ENCODE data around the gene UBE2I.
"Not testable (repeated sequence)": the region's sequence is repeated elsewhere in the genome, so short reads cannot be mapped to it uniquely, and the experiment has no call there.

The UBE2I gene

DNA sequence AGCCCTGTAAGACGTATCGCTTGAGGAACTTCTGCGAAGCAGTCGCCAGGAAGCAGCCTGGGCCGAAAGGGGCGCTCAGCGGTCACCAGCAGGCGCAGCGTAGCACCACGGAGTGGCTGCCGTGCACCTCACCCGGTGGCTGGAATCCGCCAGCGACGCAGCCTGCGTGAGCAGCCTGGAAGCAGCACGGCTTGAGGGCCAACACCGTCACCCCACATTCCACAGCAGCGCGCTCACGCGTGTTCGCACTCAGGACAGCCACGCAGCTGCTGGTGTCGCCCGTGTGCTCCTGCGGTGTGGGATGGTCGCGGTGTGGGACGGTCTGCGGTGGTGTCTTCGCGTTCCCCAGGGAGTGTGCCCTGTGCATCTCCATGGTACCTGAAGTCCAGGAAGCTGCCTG lies 9.6 kb downstream of the UBE2I start:
- TF ChIP-seq POLR2A (IDR thresholded peaks at IDR 0.05; ENCODE audit: low read depth, low read length) = no peak
- no peak for DNase-seq (ENCODE audit: insufficient read length, low spot score)
- no peak for FAIRE-seq

GRCh38 chr16:1320097-1320496 lies 10.7 kb downstream of the UBE2I start:
- no peak for TF ChIP-seq POLR2A (IDR thresholded peaks at IDR 0.05; ENCODE audit: low read depth, low read length)
- DNase-seq (ENCODE audit: insufficient read length, low spot score) (no peak), FAIRE-seq (no peak)

- FAIRE-seq = no peak
- TF ChIP-seq POLR2A (IDR thresholded peaks at IDR 0.05; ENCODE audit: low read depth, low read length) = no peak
- no peak for DNase-seq (ENCODE audit: insufficient read length, low spot score)
Measured at GRCh38 chr16:1320658-1321240, 11.3 kb downstream of the UBE2I start.

DNA sequence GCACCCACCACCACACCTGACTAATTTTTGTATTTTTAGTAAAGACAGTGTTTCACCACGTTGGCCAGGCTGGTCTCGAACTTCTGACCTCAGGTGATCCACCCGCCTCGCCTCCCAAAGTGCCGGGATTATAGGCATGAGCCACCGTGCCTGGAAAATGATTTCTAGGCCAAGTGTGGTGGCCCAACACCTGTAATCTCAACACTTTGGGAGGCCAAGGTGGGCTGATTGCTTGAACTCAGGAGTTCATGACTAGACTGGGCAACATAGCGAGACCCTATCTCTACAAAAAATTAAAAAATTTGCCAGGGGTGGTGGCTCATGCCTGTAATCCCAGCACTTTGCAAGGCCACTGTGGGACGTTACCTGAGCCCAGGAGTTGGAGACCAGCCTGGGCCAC lies 13.0 kb downstream of the UBE2I start:
- DNase-seq (ENCODE audit: insufficient read length, low spot score) (no peak), FAIRE-seq (no peak)
- TF ChIP-seq POLR2A (IDR thresholded peaks at IDR 0.05; ENCODE audit: low read depth, low read length) = no peak

DNA sequence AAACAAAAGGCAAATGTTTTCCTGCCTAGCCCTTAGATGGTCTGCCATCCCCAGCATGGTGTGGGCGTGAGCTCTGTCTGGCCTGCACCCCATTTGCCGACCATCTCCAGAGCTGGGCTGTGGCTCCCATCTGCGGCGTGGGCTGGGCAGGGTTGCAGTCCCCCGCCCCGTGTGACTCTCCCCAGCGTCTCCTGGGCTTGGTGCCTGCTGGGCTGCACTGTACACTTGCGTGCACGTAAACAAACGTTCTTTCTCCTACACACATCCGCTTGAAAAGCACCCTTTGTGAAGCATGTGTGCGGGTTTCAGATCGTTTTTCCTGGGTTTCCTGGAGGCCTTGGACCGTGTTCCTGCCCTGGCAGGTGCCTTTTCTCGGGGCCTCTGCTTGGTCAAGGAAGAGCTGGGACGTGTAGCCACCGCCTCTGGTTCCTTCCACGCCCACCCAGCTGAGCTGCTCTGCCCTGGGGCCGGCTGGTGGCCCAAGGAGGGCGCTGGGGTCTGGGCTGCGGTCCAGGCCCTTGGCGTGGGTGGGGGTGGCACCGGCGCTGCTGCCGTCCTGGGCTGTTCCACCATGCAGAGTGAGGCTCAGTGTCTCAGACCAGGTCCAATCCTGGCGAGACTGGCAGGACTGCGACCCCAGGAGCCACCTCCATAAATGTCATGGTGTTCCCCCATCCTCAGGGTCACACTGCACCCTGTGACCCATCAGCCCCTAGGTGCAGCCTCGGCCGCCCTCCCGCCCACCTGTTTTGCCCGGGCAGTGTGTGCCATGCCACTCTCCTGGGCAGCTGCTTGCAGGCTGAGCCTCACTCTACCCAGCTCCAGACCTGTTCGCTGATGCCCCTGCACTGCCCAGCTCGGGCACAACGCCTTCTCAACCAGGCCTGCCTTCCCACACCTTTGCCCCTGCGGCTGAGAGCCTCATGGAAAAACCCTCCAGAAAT lies 14.1 kb downstream of the UBE2I start:
- no peak for TF ChIP-seq POLR2A (IDR thresholded peaks at IDR 0.05; ENCODE audit: low read depth, low read length)
- DNase-seq (ENCODE audit: insufficient read length, low spot score) (no peak), FAIRE-seq (no peak)

- FAIRE-seq = no peak
- TF ChIP-seq POLR2A (IDR thresholded peaks at IDR 0.05; ENCODE audit: low read depth, low read length) = no peak
Measured at GRCh38 chr16:1324286-1324826, 14.9 kb downstream of the UBE2I start.

GRCh38 chr16:1325261-1325660 lies 15.8 kb downstream of the UBE2I start:
- FAIRE-seq (no peak), DNase-seq (ENCODE audit: insufficient read length, low spot score) (no peak)
- TF ChIP-seq POLR2A (IDR thresholded peaks at IDR 0.05; ENCODE audit: low read depth, low read length) = no peak

More at GRCh38 chr16:1324286-1324826, 14.9 kb downstream of the UBE2I start:
- DNase-seq (ENCODE audit: insufficient read length, low spot score) = no peak

- no peak for TF ChIP-seq POLR2A (IDR thresholded peaks at IDR 0.05; ENCODE audit: low read depth, low read length)
- DNase-seq (ENCODE audit: insufficient read length, low spot score) (no peak), FAIRE-seq (no peak)
Measured at GRCh38 chr16:1325673-1326371, 16.4 kb downstream of the UBE2I start.

GRCh38 chr16:1326391-1326790 lies 17.0 kb downstream of the UBE2I start:
- FAIRE-seq (no peak), DNase-seq (ENCODE audit: insufficient read length, low spot score) (no peak)
- TF ChIP-seq POLR2A (IDR thresholded peaks at IDR 0.05; ENCODE audit: low read depth, low read length) = no peak

DNA sequence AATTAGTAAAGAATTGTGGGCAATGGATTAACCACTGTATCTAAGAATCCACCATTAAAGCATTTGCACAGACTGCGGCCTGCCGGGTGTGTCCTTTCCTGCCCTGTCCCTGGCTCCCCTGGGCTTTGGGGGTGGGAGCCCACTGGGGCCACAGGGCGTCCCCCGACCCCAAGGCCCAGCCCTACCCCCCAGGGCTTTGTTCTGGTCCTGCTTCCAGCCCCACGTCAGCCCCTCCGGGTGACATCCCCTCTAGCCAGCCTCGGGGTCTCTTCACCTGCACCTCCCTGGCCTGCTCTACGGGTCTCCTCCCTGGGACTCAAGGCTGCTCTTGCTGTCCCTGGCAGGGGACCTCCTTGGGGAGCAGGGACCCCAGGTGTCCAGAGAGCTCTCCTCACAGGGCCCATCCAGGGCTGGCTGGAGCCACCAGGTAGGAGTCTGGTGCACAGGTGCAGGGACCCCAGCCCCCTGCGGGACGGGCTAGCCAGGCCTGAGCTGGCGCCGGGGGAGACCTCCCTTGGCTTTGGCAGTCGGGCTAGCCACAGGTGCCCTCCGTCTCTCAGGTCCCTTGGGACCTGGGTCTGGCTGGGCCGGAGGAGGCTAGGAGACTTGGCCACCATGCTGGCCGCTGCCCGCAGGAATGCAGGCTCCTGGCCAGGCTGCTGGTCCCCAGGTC lies 17.6 kb downstream of the UBE2I start:
- no peak for TF ChIP-seq POLR2A (IDR thresholded peaks at IDR 0.05; ENCODE audit: low read depth, low read length)
- no peak for FAIRE-seq

DNA sequence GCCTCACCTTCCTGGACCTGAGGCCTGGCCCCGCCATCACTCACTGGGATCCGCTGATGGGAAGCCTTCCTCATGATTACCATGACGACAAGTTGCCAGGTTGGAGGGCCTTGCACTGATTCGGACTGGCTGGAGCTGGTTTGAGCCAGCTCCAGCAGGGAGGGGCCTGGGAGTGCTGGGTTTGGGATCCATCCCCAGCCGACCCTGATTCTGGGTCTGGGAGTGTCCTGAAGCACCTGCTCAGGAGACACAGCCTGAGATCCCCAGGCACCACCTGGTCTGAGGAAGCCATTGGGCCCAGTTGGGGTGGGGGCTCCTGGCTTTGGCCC lies 18.1 kb downstream of the UBE2I start:
- no peak for FAIRE-seq
- TF ChIP-seq POLR2A (IDR thresholded peaks at IDR 0.05; ENCODE audit: low read depth, low read length) = no peak
- DNase-seq (ENCODE audit: insufficient read length, low spot score) = no peak

More for the DNA sequence above, 17.6 kb downstream of the UBE2I start:
- no peak for DNase-seq (ENCODE audit: insufficient read length, low spot score)

GRCh38 chr16:1328136-1328535 lies 18.7 kb downstream of the UBE2I start:
- FAIRE-seq; DNase-seq (ENCODE audit: insufficient read length, low spot score): not testable (repeated sequence)

GRCh38 chr16:1328961-1329360 lies 19.5 kb downstream of the UBE2I start:
- not testable (repeated sequence) for DNase-seq (ENCODE audit: insufficient read length, low spot score); FAIRE-seq
